Measurements from ENCODE around the gene FLG2. TPM values are rescaled to one million over a fixed set of nuclear protein-coding genes. Genes with fewer than 3 reads are reported as not detected.

Gene FLG2
- total RNA-seq, 1 donor from 2014 or later: not detected

GRCh38 chr1:152367436-152367835, 7.6 kb upstream of the FLG2 start:
- Mint-ChIP-seq H3K36me3 (no peaks in the 10 kb centered on the region), H3K27ac (no peak overlapping the region), H3K27me3 (no peaks in the 10 kb centered on the region), H3K4me3 (no peak overlapping the region), H3K9me3 (peaks cover 3% of the 10 kb centered on the region), H3K4me1 (ENCODE audit: unreplicated experiment) (no peaks in the 10 kb centered on the region)
- no peak for DNase-seq (ENCODE audit: extremely low spot score, unreplicated experiment)
- TF ChIP-seq, protein P1, sequence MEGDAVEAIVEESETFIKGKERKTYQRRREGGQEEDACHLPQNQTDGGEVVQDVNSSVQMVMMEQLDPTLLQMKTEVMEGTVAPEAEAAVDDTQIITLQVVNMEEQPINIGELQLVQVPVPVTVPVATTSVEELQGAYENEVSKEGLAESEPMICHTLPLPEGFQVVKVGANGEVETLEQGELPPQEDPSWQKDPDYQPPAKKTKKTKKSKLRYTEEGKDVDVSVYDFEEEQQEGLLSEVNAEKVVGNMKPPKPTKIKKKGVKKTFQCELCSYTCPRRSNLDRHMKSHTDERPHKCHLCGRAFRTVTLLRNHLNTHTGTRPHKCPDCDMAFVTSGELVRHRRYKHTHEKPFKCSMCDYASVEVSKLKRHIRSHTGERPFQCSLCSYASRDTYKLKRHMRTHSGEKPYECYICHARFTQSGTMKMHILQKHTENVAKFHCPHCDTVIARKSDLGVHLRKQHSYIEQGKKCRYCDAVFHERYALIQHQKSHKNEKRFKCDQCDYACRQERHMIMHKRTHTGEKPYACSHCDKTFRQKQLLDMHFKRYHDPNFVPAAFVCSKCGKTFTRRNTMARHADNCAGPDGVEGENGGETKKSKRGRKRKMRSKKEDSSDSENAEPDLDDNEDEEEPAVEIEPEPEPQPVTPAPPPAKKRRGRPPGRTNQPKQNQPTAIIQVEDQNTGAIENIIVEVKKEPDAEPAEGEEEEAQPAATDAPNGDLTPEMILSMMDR (conservative IDR thresholded peaks at IDR 0.05): no peak

DNA sequence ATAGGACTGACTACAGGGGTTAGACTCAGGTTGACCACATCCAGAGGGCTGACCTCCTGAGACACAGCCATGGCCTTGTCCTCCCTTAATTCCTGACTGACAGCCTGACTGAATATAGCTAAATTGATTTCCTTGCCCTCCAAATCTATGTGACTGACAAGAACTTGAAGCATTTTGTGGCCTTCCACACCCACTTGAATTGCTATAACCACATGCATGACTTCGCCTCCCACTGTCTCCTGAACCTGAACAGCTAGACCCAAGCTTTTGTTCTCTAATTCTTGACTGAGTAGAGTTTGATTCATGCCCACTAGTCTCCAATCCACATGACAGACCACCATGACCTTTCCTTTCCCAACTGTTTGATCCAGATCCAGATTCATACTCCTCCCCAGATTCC, 3.1 kb downstream of the FLG2 start:
- no peak overlapping the region for H3K27ac Mint-ChIP-seq
- peaks cover 31% of the 10 kb centered on the region for H3K9me3 Mint-ChIP-seq
- H3K36me3 Mint-ChIP-seq: no peaks in the 10 kb centered on the region

DNA sequence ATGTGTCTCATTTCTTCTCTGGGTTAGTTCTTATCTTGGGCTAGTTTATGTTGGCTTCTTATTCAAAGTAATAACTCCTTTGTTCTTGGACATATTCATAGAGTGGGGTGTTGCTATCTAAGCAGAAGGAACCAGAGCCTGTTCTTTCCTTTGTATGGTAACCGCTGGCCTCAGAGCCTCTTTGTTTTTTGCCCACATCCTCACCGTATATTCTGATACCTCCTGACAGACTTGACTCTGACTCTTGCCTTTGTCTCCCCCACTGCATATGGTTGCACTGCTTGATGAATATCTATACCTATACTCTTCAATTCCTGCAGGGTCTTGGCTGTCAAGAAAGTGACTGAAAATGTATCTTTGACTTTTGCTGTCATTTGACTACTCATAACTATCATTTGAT, 10.2 kb downstream of the FLG2 start:
- Mint-ChIP-seq H3K27ac (no peak overlapping the region), H3K9me3 (peaks cover 25% of the 10 kb centered on the region), H3K27me3 (no peaks in the 10 kb centered on the region), H3K4me3 (no peak overlapping the region), H3K4me1 (ENCODE audit: unreplicated experiment) (no peaks in the 10 kb centered on the region), H3K36me3 (no peaks in the 10 kb centered on the region)
- DNase-seq (ENCODE audit: extremely low spot score, unreplicated experiment): no peak
- TF ChIP-seq, protein P1 (conservative IDR thresholded peaks at IDR 0.05): no peak

More for the DNA sequence above, 3.1 kb downstream of the FLG2 start:
- Mint-ChIP-seq H3K4me3 (no peak overlapping the region), H3K4me1 (ENCODE audit: unreplicated experiment) (no peaks in the 10 kb centered on the region), H3K27me3 (no peaks in the 10 kb centered on the region)
- TF ChIP-seq, protein P1 (conservative IDR thresholded peaks at IDR 0.05): no peak
- no peak for DNase-seq (ENCODE audit: extremely low spot score, unreplicated experiment)

- no peak for DNase-seq (ENCODE audit: extremely low spot score, unreplicated experiment)
- Mint-ChIP-seq H3K9me3 (peaks cover 16% of the 10 kb centered on the region), H3K36me3 (no peaks in the 10 kb centered on the region), H3K27ac (no peak overlapping the region), H3K27me3 (no peaks in the 10 kb centered on the region), H3K4me3 (no peak overlapping the region), H3K4me1 (ENCODE audit: unreplicated experiment) (no peaks in the 10 kb centered on the region)
- TF ChIP-seq, protein P1 (conservative IDR thresholded peaks at IDR 0.05): no peak
These were observed 11.4 kb downstream of the FLG2 start for GRCh38 chr1:152348447-152348846.

DNA sequence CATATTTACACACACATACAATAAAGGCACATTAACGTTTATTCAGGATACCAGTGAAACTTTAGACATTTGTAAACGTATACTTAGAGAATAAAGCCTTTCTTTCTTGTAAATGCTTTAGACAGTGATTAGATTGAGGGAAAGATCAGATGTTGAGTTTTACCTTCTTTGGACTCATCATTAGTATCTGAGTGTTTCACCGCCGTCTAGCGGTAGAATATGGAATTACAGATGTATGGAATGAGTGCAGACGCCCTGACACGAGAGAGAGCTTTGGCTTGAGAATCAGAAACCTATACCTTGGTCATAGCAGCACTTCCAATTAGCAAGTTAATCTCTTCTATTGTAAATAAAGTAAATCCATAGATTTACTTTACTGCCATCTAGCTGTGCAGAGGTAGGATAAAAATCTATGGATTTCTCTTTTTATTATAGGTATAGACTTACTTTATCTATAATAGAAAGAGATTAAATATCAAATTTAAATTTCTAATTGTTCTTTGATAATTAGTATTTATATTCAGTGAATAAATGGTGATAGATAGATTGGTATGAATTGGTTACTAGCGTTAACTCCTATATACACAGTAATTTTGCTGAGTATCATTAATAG, 12.6 kb downstream of the FLG2 start:
- peaks cover 7% of the 10 kb centered on the region for H3K9me3 Mint-ChIP-seq
- H3K36me3 Mint-ChIP-seq: no peaks in the 10 kb centered on the region
- no peaks in the 10 kb centered on the region for H3K27me3 Mint-ChIP-seq
- TF ChIP-seq, protein P1 (conservative IDR thresholded peaks at IDR 0.05): peak; percentile 74
- DNase-seq (ENCODE audit: extremely low spot score, unreplicated experiment): no peak
- no peak overlapping the region for H3K4me3 Mint-ChIP-seq
- no peaks in the 10 kb centered on the region for H3K4me1 Mint-ChIP-seq (ENCODE audit: unreplicated experiment)
- H3K27ac Mint-ChIP-seq: no peak overlapping the region
